DMS153 (cell line): ENCODE data around the gene HEATR5B.

Experiments
- DNase-seq: peaks from one replicate; lab custom pipeline; 2025; lab: John Stamatoyannopoulos, UW

Gene HEATR5B

DNA sequence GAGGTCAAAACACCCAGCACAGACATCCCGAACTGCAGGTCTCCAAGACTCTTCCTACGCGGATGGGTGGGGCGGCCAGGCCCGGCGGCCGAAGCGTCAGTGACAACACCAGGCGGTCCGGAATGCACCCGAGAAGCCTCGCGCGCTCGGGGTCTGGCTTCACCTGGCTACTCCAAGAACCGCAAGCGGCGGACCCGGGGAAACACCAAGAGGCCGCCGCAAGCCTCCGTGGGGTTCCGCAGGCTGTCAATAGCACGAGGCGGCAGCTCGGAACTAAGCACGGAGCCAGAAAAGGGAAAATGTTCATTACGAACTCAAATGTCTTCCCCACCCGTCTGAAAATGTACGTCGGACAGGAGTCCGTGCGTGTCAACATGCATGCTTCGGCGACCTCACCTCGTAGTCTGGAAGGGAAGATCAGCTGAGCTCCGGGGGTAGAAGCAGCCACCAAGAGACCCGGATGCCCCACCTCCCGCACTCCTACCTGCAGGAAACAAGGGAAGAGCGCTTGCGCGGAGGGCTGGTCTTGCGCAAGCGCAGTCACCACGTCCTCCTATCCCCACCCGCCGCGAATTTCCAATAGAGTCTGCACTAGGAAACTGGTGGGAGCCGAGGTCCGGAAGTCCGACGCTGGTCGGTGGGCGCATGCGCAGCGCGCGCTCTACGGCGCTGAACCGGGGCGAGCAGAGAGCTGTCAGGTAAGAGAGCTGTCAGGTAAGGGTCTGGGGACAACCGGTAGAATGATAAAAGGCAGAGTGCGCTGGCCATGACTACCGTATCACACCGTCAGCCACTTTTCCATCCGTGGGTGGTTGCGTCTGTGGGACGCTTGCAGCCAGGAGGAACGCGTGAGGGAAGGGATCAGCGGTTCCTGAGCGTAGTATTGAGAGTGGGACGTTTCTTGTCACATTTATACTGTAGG, at the start of gene HEATR5B, which contains the start of gene GPATCH11:
Gene HEATR5B, minus strand, starts transcription at position 500 of the 922 bp plus-strand sequence. CDS start 958 bp downstream, outside the sequence.
Gene GPATCH11, plus strand, starts transcription at position 646 of the 922 bp plus-strand sequence. CDS start 3,864 bp downstream, outside the sequence.
- DNase-seq, result peak; percentile 97

DNA sequence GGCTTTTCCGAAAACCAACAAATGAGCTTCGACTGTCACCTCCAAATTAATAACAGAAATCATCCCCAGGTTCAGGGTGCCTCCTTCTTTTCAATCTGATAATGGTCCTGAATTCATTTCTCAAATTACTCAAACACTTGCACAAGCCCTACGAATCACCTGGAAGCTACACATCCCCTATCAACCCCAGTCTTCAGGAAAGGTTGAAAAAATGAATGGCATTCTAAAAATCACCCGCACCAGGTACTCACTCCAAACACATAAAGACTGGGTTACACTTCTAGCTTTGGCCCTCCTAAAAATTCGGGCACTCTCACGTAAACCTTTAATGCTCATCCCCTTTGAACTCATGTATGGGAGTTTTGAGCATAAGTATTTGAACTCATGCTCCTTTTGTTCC, 48.7 kb upstream of the HEATR5B start:
- no peak for DNase-seq

DNA sequence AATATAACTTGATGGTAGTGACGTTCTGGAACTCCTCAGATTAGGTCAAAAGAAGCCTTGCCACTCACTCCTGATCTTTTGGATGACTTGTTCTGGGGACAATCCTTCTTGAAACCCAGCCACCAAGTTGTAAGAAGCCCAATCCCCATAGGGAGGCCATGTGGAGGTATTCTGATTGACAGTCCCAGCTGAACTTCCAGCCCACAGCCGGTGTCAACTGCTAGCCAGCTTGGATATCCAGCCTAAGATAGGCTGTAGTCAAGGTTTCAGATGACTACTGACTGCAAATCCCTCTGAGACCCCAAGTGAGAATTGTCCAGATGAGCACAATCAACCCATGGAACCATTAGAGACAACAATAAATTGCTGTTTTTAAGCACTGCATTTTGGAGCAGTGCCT, 41.2 kb upstream of the HEATR5B start:
- DNase-seq, result no peak

DNA sequence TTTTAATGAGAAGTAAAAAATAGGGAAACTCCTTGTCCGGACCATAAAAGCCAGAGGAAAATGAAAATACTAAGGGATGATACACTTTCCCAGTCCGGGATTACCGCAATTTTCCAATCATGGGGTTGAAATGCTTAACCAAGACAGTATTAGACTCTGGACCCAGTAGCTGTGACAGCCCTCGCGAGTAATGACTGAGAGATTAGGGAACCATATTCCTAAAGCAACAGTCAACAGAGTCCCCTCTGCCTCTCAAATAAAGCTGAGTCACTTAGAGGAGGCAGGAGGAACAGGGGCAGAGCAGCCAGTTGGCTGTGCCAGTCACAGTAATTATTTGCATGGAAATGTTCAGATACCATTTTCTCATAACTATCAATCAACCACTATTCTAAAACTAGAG, 35.0 kb upstream of the HEATR5B start:
- DNase-seq, result no peak

DNA sequence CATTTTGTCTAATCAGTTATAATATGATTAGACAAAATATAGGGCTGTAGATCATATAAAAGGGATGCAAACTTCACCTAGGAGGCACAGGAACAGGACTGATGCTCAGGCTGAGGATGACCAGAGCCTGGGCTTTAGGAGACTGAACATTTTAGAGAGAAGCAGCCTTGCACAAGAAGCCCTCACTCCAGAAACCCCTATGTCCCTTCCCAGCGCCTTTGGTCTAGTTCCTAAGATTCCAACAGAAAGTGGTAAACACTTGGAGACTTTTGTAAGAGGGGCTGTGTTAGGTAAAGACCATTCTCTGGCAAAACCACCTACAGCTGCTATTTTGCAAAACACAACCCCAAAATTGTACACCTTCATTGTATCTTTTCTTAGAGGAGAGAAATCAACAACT, 33.4 kb upstream of the HEATR5B start:
- no peak for DNase-seq

DNA sequence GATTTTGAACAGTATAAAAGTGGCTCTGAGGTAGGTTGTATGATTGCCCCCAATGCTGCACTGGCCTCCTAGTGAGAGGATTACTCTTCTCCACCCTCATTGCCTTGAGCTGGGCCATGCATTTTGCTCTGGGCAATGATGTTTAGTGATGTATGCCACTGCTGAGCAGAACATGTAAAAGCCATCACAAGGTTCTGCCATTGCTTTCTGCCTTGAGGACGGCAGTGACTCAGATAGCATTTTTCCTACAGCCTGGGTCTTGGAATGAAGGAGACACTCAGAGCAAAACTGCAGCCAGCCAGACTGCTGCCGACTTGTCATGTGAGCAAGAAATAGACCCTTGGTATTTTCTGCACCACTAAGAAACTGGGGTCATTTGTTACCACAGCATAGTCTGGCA, 27.8 kb upstream of the HEATR5B start:
- no peak for DNase-seq

DNA sequence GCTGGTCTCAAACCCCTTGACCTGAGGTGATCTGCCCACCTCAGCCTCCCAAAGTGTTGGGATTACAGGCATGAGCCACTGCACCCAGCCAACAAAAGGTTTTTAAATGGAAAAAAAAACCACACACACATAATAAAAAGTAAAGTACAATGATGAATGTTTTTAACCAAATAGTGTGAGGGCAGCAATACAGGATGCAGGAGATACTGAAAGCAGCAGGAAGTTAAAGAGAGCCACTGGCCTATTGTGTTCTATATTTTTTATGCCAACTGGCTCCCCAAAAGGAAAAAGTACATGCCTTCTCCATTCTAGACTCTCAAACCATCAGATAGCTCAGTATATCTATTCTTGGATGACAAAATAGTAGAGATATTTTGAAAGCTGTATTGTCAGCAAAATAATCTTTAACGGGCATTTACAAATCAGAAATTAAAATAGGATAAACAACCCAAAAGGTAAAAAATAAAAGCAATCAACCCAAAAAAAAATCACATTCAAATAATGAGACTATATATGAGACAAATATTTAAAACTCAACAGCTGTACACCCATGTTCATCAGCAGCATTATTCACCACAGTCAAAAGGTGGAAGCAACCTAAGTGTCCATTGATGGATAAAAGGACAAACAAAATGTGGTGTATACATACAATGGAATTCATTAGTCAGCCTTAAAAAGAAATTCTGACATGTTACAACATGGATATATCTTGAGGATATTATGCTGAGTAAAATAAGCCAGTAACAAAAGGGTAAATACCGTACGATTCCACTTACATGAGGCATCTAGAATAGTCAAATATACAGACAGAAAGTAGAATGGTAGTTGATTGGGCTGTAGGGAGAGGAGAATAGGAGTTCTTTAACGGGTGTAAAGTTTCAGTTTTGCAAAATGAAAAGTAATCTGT, 26.4 kb upstream of the HEATR5B start:
- DNase-seq, result no peak

DNA sequence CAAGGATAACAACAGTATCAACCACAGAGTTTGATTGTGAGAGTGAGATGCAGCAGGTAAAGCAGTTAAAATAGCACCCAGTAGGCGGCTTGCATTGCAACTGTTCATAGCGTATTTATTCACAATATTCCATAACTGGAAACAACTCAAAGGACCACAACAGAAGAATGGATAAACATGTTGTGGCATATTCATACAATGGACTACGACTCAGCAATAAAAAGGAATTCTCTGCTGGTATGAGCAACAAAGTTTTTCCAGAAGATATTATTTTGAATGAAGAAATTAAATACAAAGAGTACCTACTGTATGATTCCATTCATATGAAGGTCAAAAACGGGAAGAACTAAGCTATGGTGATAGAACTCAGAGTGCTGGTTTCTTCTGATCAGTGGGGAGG, 25.4 kb upstream of the HEATR5B start:
- DNase-seq, result no peak

DNA sequence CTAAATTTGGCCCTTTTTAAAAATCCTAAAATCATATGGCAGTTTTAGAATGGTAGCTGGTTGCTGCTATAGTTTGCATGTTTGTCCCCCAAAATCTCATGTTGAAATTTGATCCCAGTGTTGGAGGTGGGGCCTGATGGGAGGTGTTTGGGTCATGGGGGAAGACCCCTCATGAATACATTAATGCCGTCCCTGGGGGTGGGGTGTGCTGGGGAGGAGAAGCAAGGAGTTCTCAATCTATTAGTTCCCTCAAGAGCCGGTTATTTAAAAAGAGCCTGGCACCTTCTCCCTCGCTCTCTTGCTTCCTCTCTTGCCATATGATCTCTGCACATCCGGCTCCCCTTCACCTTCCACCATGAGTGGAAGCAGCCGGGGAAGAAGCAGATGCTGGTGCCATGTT, 21.0 kb upstream of the HEATR5B start:
- DNase-seq, result no peak

DNA sequence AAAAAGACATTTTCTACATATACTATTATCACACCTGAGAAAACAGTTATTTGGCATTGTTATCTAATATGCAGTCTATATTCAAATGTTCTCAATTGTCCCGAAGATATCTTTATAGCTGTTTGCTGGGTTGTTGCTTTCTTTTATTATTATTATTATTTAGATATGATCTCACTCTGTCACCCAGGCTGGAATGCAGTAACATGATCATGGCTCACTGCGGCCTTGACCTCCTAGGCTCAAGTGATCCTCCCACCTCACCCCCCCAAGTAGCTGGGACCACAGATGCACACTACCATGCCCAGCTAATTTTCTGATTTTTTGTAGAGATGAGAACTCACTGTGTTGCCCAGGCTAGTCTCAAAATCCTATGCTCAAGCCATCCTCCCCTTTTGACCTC, 20.0 kb upstream of the HEATR5B start:
- DNase-seq, result no peak

DNA sequence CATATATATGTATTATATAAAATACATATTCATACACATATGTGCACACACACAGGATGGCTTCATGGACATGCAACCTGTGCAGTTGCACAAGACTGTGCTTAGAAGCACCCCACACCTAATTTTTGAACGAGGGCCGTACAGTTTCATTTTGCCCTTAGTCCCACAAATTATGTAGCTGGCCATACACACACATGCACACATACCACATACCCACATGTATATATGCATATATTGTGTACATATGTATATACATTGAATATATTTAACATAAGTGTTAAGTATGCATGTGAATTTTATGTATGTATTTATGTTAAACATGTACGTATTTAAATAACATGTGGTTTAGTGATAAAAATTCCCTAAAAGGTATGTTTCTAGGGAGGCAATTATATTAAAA, 18.4 kb upstream of the HEATR5B start:
- DNase-seq, result no peak

DNA sequence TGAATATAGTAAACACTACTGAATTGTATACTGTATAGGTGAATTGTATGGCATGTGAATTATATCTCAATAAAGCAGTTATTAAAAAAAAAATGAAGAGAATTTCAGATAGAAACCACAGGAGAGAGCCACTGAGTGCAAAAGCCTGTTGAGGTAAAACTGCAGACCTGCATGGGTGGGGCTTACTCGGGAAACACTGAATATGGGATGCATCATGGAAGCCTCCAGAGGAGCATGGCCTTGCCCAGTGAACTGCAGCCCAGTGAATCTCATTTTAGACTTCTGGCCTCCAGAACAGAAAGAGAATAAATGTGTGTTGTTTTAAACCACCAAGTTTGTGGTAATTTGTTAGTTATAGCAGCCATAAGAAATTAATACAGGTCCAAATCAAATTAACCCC, 15.9 kb upstream of the HEATR5B start:
- no peak for DNase-seq

DNA sequence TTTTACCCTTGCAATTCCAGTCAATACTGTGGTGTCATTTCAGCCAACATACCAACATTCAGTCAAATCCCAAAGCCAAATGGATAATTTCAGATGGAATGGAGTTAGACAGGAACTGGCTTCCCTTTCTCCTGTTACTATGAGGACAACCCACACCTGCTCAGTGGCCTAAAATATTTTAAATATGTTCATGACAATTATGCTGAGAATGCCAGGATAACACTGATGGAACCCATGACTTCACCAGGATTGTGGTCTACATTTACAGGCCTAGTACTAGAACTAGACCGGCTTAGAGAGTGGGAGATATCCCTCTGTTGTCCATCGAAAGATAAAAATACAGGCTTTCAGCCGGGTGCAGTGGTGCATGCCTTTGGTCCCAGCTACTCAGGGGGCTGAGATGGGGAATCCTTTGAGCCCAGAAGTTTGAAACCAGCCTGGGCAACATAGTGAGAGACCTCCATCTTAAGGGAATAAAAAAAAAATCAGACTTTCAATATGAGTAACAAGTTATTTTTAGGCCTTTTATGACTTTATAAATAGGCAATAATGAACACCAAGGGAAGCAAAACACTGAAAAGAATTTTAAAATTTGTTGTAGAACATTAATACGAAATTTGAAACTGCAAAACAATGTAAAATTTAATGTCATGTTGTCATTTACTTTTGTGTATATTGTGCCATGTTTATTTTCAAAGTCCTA, 14.4 kb upstream of the HEATR5B start:
- no peak for DNase-seq

DNA sequence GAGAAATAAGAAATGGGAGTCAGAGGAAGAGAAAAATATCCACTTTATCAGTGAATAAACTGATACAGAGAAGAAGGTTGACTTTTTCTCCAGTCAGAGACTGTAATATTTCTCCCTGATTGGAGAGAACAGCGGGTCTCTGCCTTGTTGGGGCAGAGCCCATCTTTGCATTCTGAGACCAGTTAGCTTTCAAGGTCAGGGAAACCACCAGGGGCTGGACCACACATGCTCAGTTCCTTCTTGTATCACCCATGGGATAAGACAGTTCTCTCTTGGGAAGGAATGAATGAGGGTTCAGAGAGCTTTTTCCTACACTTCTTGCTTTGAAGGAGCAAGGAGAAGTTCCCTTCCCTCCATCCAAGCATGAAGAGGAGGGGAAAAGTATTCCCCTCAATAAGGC, 12.4 kb upstream of the HEATR5B start:
- no peak for DNase-seq

DNA sequence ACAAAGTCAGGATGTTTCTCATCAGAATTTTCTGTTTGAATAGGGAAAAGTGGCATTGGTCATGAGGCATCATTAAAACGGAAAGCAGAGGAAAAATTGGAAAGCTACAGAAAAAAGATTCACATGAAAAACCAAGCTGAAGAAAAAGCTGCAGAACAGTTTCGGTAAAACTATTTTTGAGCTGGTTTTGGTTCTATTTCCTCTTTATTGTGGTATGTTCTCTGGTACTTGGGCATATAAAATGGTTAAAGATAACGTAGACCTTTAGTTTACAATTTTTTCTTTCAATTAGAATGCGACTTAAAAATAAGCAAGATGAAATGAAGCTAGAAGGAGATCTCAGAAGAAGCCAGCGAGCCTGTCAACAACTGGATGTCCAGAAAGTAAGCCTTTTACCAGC, 7.7 kb upstream of the HEATR5B start:
- DNase-seq, result no peak

DNA sequence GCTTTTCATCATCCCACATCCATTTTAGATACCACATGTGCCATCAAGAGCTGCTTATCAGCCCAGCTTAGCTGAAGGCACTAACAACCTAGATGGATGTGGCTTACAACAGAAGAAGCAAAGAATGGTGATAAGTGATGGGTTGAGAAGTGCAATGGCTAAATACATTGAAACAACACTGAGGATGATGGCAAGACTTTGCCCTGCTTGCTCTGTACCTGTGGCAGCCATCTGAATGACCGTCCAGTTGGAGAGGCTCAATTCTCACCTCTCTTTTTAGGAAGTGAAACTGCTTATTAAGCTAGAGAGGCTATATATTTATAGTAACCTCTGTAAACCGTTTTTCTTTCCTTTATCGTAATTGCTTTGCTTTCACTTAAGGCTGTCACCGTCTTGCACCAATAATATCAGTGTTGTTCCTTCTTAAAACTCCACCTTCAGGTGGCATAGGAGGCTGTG, 5.9 kb upstream of the HEATR5B start:
- DNase-seq, result no peak

DNA sequence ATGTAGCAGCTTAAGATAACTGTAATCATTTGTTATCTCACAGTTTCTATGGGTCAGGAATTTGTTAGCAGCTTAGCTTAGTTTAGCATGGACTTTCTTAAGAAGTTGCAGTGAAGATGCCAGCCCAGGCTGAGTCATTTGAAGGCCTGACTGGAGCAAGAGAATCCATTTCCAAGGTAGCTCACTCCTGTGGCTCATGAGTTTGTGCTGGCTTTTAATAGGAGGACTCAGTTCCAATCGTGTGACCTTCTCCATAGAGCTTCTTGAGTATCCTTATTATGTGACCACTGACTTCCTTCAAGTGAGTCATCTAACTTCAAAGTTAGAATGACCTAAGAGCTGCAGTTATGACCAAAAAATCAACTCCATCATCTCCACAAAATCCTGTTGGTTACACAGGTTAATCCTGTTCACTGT, 1.6 kb upstream of the HEATR5B start:
- no peak for DNase-seq

DNA sequence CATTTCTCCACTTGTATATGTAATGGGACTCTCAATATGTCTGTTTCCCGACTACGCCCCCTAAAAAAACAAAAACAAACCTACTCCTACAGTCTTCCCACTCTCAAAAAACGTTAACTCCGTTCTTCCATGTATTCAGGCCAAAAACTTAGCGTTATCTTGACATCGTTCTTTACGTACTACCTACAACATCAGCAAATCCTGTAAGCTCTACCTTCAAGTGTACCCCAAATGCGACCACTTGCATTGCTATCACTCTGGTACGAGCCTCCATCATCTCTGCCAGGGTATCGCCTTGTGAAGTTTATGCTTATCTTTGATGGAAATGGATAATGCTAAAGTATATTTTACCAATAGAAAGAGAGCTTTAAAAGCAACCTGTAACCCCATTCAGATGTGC, 625 bp upstream of the HEATR5B start:
- DNase-seq, result no peak

DNA sequence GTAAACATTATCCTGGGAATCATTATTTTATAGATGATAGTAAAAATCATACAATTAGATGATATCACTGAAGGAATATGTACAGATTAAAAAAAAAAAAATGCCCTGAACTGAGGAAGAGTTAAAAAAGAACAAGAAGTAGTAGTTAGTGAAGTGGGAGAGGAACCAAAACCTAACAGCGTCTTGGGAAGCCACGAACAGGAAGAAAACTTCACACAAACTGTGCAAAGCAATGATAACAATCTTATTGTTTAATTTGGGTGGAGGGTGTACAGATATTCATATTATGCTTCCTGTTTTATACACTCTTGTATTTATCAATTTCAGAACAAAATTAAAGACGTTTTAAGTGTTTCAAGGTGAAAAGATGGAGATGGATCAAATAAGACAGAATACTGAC, 3.5 kb downstream of the HEATR5B start:
- DNase-seq, result no peak

DNA sequence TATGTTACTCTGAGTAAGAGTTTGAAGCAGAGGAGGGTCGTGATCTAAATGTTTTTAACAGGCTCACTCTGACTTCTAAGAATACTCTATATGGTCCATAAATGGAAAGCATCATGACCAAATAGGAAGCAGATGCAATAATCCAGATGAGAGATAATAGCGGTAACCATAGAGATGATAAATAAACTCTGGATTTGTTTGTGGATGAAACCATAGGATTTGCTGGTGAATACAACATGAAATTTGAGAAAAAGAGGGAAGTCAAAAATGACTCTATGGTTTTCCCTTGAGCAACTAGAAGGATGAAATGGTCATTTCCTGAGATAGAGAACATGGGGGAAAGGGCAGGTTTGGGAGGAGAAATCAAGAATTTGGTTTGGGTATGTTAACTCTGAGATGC, 3.9 kb downstream of the HEATR5B start:
- DNase-seq, result no peak

DNA sequence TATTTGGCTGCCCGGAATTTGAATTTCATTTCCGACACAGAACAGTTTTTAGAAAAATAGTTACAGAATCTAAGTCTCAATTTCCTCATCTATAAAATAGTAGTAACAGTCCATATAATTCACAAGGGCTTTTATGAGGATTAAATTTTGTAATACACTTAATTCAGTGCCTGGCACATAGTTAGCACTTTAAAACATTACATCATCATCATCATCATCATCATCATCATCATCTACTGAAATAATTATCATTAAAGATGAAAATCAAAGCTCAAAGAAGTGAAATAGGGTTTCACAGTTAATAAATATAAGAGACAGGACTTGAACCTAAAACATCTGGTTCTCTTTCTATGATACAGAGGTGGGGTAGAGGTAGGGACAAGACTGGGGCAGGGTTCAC, 13.2 kb downstream of the HEATR5B start:
- DNase-seq, result no peak

DNA sequence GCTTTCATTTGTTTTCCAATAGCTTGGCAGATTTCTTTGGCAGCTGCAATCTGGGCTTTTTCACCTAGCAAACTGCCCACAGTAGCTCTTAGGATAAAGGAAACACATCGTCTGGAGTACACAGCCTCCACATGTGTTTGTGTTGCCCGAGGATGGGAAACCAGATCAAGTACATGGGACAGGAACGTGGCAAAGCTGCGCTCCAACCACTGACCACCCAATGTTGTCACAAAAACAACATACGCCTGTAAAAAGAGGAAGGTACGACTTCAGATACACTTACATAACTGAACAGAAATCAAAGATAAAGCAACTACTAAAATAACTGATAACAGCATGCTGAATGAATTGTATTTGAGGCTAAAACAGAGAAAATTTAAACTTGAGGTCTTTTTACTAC, 15.5 kb downstream of the HEATR5B start:
- no peak for DNase-seq
